ENCODE results near the gene PHACTR1. TPM values are rescaled to one million over a fixed set of nuclear protein-coding genes. Genes with fewer than 3 reads are reported as not detected.

Gene PHACTR1
- total RNA-seq, 1 donor from 2014 or later = 2.5 TPM

- DNase-seq = no peak
These were observed 358.0 kb downstream of the PHACTR1 start for GRCh38 chr6:13074415-13075140.

GRCh38 chr6:13075141-13075845 is 358.7 kb downstream of the PHACTR1 start:
- DNase-seq = no peak

GRCh38 chr6:13076575-13076974 is 360.0 kb downstream of the PHACTR1 start:
- no peak for DNase-seq

DNA sequence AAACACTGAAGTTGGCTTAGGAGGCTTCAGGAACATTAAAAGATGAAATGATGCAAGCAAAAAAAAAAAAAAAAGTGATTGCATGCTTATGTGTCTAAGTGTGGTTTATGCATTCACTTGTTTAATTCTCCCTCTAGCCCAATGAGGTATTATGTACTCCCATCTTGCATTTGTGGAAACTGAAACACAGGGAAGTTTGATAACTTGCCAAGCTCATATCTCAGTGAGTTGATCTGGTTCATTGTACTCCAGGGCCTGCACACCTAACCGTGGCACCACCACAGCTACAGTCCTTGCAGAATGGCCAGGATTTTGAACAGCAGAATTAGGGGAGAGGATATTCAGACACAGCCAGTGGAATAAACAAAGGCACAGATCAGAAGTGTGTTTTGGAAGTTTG is 360.6 kb downstream of the PHACTR1 start:
- no peak for DNase-seq

DNA sequence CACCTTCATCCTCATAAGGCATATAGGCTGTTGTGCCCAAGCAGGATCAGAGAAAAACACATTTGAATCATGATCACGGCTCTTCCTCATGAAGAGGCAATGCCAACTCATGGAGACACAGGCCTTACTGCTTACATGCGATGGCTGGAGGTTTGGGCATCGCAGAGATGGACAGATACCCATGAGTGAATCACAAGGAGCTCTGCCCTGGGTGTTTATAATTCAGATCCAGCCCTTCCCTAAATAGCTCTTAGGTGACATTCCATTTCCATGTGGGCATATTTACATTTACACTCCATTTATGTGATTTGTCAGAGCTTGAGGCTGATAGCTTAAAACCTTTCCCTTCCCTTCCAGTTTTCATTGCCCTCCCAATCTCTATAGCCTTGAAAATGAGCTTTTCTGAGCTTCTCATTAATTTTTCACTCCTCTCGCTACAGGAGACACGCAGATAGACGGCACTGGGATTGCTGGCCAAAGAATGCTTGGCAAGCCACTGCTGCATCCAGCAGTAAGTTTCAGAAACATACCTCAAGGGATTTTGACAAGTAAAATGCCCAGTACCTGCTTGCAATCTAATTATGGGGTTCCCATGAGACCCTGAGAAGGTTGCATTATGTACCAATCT is 362.6 kb downstream of the PHACTR1 start:
- no peak for DNase-seq

- no peak for DNase-seq
These were observed 364.1 kb downstream of the PHACTR1 start for GRCh38 chr6:13080462-13081188.

DNA sequence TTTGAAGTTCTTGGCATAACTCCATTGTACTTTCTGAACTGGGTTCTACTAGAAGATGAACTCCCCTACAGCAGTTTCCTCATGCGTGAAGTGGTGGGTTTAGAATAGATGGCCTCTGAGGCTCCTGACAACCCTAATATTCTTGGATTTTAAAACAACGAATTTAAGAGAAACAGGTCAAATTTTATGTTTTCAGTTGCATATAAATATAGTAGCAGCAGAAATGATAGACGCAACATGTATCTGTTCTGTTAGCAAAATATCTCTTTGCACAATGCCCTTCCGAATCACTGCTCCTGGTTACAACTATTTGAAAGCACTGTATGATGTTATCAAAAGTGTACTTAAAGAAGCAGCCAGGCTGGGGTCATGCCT is 364.6 kb downstream of the PHACTR1 start:
- DNase-seq = no peak

DNA sequence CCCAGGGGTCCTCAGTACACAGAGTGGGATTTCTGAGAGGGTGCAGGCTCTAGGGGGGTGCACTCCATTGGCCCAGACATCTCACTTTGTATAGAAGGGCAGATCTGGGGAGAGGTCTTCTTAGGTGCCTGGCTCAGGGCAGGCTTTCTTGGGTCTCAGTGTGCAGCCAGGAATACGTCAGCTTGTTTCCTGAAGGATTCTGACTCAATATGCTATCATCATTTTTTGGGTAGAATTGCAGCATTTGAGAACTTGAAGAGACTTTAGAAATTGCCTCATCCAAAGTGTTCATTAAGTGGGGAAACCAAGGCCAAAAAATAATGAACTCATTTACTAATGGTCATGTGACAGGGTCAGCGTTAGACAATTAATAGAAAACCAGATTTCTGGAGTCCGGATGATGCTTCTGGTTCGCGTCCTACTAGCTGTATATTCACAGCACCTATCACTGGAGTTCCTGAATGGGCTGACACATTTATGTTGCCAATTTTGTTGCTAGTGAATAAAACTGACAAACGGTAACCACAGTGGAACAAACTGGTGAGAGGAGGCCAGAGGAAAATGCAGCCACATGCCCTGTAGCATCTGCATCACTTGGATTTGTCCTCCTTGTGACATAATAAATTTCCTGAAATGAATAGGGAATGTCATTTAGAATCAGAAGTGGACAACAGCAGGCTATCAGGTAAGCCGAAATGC is 372.9 kb downstream of the PHACTR1 start:
- DNase-seq = no peak

GRCh38 chr6:13091192-13091591 is 374.6 kb downstream of the PHACTR1 start:
- no peak for DNase-seq

DNA sequence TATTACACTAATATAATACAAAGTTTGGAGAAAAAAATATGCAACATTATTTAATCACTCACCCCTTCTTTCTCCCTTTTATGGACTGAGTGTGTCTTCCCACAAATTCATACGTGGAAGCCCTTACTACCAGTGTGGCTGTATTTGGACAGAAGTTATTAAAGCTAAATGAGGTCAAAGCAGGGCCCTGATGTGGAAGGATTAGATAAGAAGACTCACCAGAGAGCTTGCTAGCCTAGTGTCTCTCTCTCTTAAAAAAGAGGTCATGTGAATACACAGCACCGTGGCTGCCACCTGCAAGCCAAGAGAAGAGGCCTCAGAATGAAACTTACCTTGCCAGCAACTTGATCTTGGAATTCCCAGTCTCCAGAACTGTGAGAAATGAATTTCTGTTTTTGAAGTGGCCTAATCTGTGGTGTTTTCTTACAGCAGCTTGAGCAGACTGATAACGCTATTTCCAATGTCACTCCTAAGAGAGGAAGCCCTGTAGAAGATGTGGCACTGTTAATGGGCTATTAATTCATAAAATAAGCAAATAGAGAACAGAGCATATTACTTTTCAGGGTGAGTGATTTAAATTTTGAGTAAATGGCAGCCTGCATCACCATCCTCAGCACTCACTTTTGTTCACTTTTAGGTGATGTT is 378.3 kb downstream of the PHACTR1 start:
- no peak for DNase-seq

GRCh38 chr6:13096084-13096483 is 379.5 kb downstream of the PHACTR1 start:
- no peak for DNase-seq

GRCh38 chr6:13097454-13097853 is 380.9 kb downstream of the PHACTR1 start:
- no peak for DNase-seq

DNA sequence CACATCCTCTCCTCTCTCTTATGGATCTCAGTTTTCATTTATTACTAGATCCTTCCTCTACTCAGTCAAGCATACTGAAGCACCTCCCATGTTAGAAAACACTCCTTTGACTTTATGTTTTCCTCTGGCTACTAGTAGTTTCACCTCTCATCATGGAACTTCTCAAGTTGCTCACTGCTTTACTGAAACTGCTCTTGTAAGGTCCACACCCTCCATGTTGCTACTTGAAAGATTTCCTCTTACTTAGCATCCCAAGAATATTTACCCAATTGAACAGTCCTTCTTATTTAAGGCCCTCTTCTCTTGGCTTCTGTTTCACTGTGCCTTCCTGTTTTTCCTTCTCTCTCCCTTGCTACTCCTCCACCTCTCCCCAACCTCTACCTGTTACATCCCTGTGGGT is 381.4 kb downstream of the PHACTR1 start:
- DNase-seq = no peak

DNA sequence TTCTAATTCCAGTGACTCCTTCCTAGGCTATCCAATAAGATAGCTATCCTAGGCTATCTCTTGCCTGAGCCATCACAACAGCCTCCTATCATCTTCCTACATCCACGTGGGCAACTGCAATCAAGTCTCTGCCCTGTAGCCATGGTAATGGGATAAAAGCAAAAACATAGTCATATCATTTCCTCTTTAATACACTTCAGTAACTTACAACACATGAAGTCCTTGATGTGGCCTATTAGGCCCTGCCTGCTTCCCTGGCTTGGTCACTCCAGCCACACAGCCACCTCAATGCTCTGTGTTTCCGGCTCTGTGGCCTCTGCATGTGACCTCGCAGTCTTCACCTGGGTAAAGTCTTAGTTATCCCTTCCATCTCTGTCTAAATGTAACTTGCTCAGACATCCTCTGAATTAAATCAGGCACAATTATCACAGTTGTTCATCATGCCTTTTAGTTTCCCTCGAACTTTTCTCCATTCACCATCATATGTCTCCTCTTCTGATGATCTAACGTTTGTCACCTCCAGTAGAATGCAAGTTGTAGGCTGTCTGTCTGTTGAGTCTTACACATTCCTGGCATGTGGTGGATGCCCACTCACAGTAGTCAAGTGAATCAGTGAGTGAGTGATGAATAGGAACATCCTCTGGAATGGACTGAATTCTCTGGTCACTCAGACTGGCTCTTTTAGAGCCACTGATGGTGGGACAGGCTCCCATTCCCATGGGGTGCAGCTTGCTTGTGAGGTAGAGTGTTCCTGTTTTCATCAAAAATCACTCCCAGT is 382.4 kb downstream of the PHACTR1 start:
- no peak for DNase-seq

- no peak for DNase-seq
These were observed 383.2 kb downstream of the PHACTR1 start for GRCh38 chr6:13099771-13100170.

DNA sequence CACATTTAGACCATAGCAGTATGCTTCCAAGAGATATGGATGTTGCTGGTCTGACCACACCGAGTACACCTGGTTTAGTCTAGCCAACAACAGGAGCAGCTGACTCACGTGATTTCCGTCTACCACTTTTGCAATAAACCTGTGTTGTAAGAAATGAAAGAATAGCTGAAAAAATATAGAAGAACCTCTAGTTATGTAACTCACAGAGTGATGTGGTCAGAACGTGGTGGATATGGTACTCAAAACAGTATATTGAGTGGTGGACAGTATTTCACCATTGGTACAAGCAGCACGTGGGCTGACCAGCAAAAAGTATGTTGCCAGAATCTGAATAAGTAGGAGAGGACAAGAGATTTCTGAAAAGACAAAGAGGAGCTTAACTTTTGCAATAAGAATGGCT is 384.8 kb downstream of the PHACTR1 start:
- DNase-seq = no peak

DNA sequence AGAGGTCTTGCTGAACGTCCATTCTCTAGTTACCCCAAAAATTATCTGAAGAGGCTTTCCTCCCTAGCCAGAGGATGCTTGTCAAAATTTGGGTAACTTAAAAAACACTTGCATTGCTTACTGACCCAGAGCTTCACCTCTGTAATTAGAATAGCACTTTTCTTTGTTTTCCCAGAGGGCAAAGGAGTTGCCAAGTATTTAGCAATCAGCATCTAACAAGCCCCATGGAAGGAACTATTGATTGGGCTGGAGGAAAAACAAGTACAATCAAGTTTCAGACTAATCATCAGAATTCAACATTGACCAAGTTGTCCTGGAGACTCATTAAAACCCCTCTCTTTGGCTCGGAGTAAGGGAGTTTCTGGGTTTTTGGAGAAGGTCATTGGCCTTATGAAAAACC is 385.4 kb downstream of the PHACTR1 start:
- DNase-seq = no peak

- DNase-seq = no peak
These were observed 386.6 kb downstream of the PHACTR1 start for GRCh38 chr6:13103169-13103568.

DNA sequence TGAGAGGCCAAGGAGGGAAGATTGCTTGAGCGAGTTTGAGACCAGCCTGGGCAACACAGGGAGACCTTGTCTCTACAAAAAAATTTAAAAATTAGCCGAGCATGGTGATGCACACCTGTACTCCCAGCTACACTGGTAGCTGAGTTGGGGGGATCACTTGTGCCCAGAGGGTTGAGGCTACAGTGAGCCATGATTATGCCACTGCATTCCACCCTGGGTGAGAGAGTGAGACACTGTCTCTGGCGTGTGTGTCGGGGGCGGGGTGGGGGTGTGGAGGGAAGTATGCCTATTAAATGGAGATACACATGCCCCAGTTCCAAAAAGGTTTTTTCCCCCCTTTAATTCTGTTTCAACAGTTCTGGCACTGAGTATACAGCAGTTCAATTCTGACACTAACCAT is 388.6 kb downstream of the PHACTR1 start:
- no peak for DNase-seq

DNA sequence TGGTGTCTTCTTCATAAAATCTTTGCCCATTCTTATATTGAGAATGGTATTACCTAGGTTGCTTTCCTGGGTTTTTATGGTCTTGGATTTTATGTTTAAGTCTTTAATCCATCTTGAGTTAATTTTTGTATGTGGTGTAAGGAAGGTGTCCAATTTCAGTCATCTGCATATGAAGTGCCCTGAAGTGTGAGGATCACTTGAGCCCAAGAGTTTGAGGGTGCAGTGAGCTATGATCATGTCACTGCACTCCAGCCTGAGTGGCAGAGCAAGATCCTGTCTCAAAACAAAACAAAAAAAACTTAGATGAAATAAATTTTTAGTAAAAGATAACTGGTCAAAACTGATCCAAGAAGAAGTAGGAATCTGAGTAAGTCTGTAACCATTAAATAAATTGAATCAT is 396.4 kb downstream of the PHACTR1 start:
- no peak for DNase-seq

GRCh38 chr6:13113376-13113775 is 396.8 kb downstream of the PHACTR1 start:
- no peak for DNase-seq

All from tongue (tissue), 2 donors.